CD14-positive monocyte (primary cell): ENCODE results near the gene SLC13A4. TPM values are rescaled to one million over a fixed set of nuclear protein-coding genes. Genes with fewer than 3 reads are reported as not detected.

Experiments
- DNase-seq, 3 donors: peaks; one replicate each; pipeline ENCODE4 v3.0.0-alpha.2; 2011 to 2022
- H2AFZ ChIP-seq: 2 replicates; pipeline ENCODE4 v1.6.0; 2012; ENCODE audit warnings: mild to moderate bottlenecking, low read depth, low read length, inconsistent platforms; ENCODE audit not compliant: insufficient read depth, poor library complexity, severe bottlenecking
- H3K27ac ChIP-seq, 2 donors: 1 replicate in 1 of 2; 2 replicates in 1 of 2; pipeline ENCODE4 v1.5.1; 2012 to 2013; ENCODE audit warnings: low read length in 2 of 2, control low read depth in 1 of 2, inconsistent platforms in 1 of 2, low read depth in 1 of 2, mild to moderate bottlenecking in 1 of 2
- H3K27me3 ChIP-seq, 2 donors: one replicate each; pipeline versions ENCODE4 v1.6.0 to v1.6.1; 2011 to 2013; ENCODE audit warnings: low read length in 2 of 2; ENCODE audit not compliant: control insufficient read depth in 2 of 2, insufficient read depth in 2 of 2
- H3K36me3 ChIP-seq, 2 donors: replicated peaks in 1 of 2; 1 replicate in 1 of 2; 2 replicates in 1 of 2; pipeline versions ENCODE4 v1.5.1 to v1.6.1; 2012 to 2013; ENCODE audit warnings: low read length in 2 of 2, control low read depth in 1 of 2, inconsistent platforms in 1 of 2, mild to moderate bottlenecking in 1 of 2; ENCODE audit not compliant: insufficient read depth in 2 of 2, control insufficient read depth in 1 of 2
- H3K4me1 ChIP-seq, 2 donors: 1 replicate in 1 of 2; 2 replicates in 1 of 2; pipeline versions ENCODE4 v1.5.1 to v1.6.1; 2012 to 2013; ENCODE audit warnings: low read length in 2 of 2, control low read depth in 1 of 2, inconsistent platforms in 1 of 2, mild to moderate bottlenecking in 1 of 2, moderate library complexity in 1 of 2; ENCODE audit not compliant: insufficient read depth in 2 of 2, control insufficient read depth in 1 of 2
- H3K4me2 ChIP-seq: replicated peaks from 2 replicates; pipeline ENCODE3; 2012; ENCODE audit warnings: low read length, moderate library complexity, mild to moderate bottlenecking; ENCODE audit not compliant: poor library complexity, severe bottlenecking; ENCODE audit errors: extremely low read depth
- H3K4me3 ChIP-seq, 3 experiments: fragments of 200-600 bp in 1 of 3; sonication (generic) in 1 of 3; replicated peaks in 1 of 3; 1 replicate in 2 of 3; 2 replicates in 1 of 3; pipeline ENCODE4 v1.5.1; 2011 to 2013; ENCODE audit warnings: low read length in 3 of 3, mild to moderate bottlenecking in 3 of 3, control low read depth in 2 of 3, low read depth in 2 of 3, inconsistent platforms in 1 of 3, moderate library complexity in 1 of 3
- H3K79me2 ChIP-seq: 2 replicates; pipeline ENCODE4 v1.6.0; 2012; ENCODE audit warnings: mild to moderate bottlenecking, control low read depth, inconsistent platforms, low read length, moderate library complexity; ENCODE audit not compliant: insufficient read depth
- H3K9ac ChIP-seq: 2 replicates; pipeline ENCODE4 v1.6.0; 2017; ENCODE audit warnings: low read length, mild to moderate bottlenecking; ENCODE audit not compliant: insufficient read depth, poor library complexity, severe bottlenecking
- H3K9me3 ChIP-seq, 2 donors: replicated peaks in 1 of 2; 1 replicate in 1 of 2; 2 replicates in 1 of 2; pipeline versions ENCODE4 v1.5.1 to v1.6.1; 2012 to 2013; ENCODE audit warnings: low read length in 2 of 2, control low read depth in 1 of 2; ENCODE audit not compliant: control insufficient read depth in 1 of 2, insufficient read depth in 1 of 2
- H4K20me1 ChIP-seq: 2 replicates; pipeline ENCODE4 v1.6.0; 2012; ENCODE audit warnings: mild to moderate bottlenecking, low read length, control low read depth, moderate library complexity; ENCODE audit not compliant: insufficient read depth
- H3K27ac Mint-ChIP-seq, 7 donors: one replicate each; pipeline ENCODE4 v1.8.0; 2020; ENCODE audit warnings: mild to moderate bottlenecking in 7 of 7, mixed read lengths in 7 of 7, moderate library complexity in 6 of 7, inconsistent platforms in 2 of 7
- H3K27me3 Mint-ChIP-seq, 3 donors: one replicate each; pipeline ENCODE4 v1.8.0; 2021 to 2022; ENCODE audit warnings: low read depth in 3 of 3, mild to moderate bottlenecking in 3 of 3, mixed read lengths in 3 of 3, moderate library complexity in 3 of 3, inconsistent platforms in 1 of 3
- H3K36me3 Mint-ChIP-seq, 2 donors: one replicate each; pipeline ENCODE4 v1.8.0; 2020; ENCODE audit warnings: mixed read lengths in 2 of 2, inconsistent platforms in 1 of 2, mild to moderate bottlenecking in 1 of 2
- H3K4me1 Mint-ChIP-seq: one replicate; pipeline ENCODE4 v1.8.0; 2020; ENCODE audit warnings: mild to moderate bottlenecking, mixed read lengths
- H3K4me3 Mint-ChIP-seq, 2 donors: one replicate each; pipeline ENCODE4 v1.8.0; 2020; ENCODE audit warnings: mild to moderate bottlenecking in 2 of 2, mixed read lengths in 2 of 2, moderate library complexity in 1 of 2
- H3K9me3 Mint-ChIP-seq, 7 donors: one replicate each; pipeline ENCODE4 v1.8.0; 2020 to 2022; ENCODE audit warnings: mixed read lengths in 7 of 7, mild to moderate bottlenecking in 6 of 7, moderate library complexity in 6 of 7, inconsistent platforms in 2 of 7
- WGBS: methylation state at CpG from one replicate; pipeline ENCODE4 v1.1.5; 2013; ENCODE audit warnings: missing lambda C conversion rate; ENCODE audit not compliant: insufficient coverage; 5-methylcytosine and 5-hydroxymethylcytosine counted together
- intact Hi-C, 2 donors: fragments of 100-400 bp; cut with micrococcal nuclease; formaldehyde crosslinking; loops; one replicate each; pipeline versions ENCODE4 v1.15.0 to v1.15.1; 2023
- polyA plus RNA-seq, 3 donors: library from polyadenylated mRNA; depleted of rRNA in 1 of 3; unstranded in 2 of 3; stranded (reverse) in 1 of 3; fragments of 300-500 nt in 2 of 3; fragments of >200 nt in 1 of 3; fragmentation: Illumina TruSeq in 2 of 3; gene quantifications; 1 replicate in 2 of 3; 2 replicates in 1 of 3; pipeline ENCODE4 v1.2.3, GENCODE V29; 2012 to 2021
- TF ChIP-seq, protein P1 (sequence below): fragments of 200-600 bp; IDR thresholded peaks from one replicate; pipeline ENCODE4 v1.8.0; 2022; ENCODE audit warnings: antibody characterized with exemption, mild to moderate bottlenecking

SLC13A4 gene
- polyA plus RNA-seq, 3 donors = not detected

DNA sequence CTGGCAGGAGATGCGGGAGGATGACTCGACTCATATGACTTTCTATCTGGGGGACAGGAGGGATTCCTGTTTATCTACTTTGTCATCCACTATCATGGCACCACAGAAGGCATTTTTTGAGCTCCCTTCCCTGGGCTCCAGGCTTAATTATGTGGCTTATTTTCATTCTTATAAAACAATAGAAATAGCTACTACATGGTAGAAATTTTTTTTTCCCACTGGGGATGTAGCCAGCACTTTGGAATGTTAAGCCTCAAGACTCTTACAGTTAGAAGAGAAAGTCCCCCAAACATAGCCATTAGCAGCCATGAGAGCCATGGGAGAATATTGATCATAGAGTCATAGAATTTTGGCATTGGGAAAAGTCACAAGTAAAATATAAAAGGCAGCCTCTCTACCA is 35.3 kb upstream of the SLC13A4 start:
- Histone ChIP-seq H3K4me1 (no peaks in the 10 kb centered on the region), H3K27me3 (no peaks in the 10 kb centered on the region), H3K4me2 (no peak overlapping the region), H3K79me2 (no peaks in the 10 kb centered on the region), H3K4me3 (no peak overlapping the region), H4K20me1 (no peaks in the 10 kb centered on the region), H3K27ac (no peak overlapping the region), H2AFZ (no peak overlapping the region), H3K9me3 (no peaks in the 10 kb centered on the region), H3K36me3 (no peaks in the 10 kb centered on the region), H3K9ac (no peak overlapping the region)
- Mint-ChIP-seq H3K27me3 (peaks cover 7 to 9% (median 7%) of the 10 kb centered on the region in 3 donors), H3K4me3 (no peak overlapping the region), H3K36me3 (no peaks in the 10 kb centered on the region), H3K27ac (no peak overlapping the region), H3K4me1 (no peaks in the 10 kb centered on the region), H3K9me3 (peaks cover 0 to 3% (median 0%) of the 10 kb centered on the region in 7 donors)
- intact Hi-C loops = no loop called here
- WGBS = no CpG with 5 or more reads among the region's 2 CpGs
- TF ChIP-seq, protein P1, sequence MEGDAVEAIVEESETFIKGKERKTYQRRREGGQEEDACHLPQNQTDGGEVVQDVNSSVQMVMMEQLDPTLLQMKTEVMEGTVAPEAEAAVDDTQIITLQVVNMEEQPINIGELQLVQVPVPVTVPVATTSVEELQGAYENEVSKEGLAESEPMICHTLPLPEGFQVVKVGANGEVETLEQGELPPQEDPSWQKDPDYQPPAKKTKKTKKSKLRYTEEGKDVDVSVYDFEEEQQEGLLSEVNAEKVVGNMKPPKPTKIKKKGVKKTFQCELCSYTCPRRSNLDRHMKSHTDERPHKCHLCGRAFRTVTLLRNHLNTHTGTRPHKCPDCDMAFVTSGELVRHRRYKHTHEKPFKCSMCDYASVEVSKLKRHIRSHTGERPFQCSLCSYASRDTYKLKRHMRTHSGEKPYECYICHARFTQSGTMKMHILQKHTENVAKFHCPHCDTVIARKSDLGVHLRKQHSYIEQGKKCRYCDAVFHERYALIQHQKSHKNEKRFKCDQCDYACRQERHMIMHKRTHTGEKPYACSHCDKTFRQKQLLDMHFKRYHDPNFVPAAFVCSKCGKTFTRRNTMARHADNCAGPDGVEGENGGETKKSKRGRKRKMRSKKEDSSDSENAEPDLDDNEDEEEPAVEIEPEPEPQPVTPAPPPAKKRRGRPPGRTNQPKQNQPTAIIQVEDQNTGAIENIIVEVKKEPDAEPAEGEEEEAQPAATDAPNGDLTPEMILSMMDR = no peak
- no peak for DNase-seq

DNA sequence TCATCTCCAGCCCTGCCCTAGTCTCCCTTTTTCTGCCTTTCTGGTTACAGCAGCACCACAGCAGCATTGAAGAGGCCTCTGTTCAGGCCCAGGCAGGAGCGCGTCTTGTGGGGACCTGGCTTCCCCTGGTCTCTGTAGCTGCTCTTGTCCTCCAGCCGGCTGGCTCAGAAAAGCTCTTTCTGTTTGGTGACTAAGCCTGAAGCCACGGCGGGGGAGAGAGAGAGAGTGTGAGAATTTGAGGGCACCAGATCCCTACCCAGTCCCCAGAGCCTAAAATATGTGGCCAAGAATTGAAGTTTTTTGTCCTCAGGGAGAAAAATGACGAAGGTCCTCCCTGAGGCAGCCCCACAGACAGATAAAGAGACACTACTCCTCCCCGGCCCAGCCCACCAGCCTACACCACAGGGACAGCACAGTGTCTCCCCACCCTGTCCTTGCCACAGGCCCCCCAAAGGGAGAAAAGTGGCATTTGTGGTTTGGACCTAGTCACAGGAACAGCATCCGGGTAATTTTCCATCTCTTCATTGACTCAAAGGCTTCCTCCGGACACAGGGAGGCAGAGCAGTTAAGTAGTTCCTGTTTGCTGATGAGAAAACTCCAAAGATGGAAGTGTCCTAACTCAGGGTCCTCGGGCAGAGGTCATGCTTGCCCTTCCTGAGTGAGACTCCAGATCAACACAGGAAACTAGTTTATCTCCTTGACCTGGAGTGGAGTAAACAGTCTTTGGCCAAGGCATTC is 33.9 kb upstream of the SLC13A4 start:
- Histone ChIP-seq H2AFZ (no peak overlapping the region), H3K4me1 (no peaks in the 10 kb centered on the region), H4K20me1 (no peaks in the 10 kb centered on the region), H3K4me2 (no peak overlapping the region), H3K9ac (no peak overlapping the region), H3K27ac (no peak overlapping the region), H3K36me3 (no peaks in the 10 kb centered on the region), H3K4me3 (no peak overlapping the region), H3K79me2 (no peaks in the 10 kb centered on the region), H3K27me3 (no peaks in the 10 kb centered on the region), H3K9me3 (no peaks in the 10 kb centered on the region)
- intact Hi-C loops = no loop called here
- WGBS = 67% methylated on average over 4 of the region's 10 CpGs
- H3K4me1 Mint-ChIP-seq = no peaks in the 10 kb centered on the region
- H3K4me3 Mint-ChIP-seq = no peak overlapping the region
- H3K27ac Mint-ChIP-seq = no peak overlapping the region
- H3K27me3 Mint-ChIP-seq = peaks cover 7 to 12% (median 11%) of the 10 kb centered on the region in 3 donors
- no peak for DNase-seq
- TF ChIP-seq, protein P1 = no peak
- peaks cover 0 to 7% (median 0%) of the 10 kb centered on the region in 7 donors for H3K9me3 Mint-ChIP-seq
- H3K36me3 Mint-ChIP-seq = no peaks in the 10 kb centered on the region
